Measurements from ENCODE around the gene OR51B4.

The OR51B4 gene

DNA sequence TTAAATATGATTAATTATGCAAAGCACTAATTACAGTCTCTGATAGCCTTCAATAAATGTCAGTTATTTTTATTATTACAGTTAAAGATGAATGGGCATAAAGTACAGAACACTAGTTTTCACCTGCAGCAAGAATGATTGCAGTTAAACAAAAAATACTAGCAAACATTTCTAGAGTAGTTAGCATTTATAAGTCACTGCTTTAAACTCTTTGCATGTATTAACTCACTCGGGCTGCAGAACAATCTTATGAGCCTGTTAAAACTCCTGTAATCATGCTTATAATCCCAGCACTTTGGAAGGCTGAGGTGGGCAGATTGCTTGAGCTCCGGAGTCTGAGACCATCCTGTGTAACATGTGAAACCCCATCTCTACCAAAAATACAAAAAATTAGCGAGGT, 14.8 kb downstream of the OR51B4 start:
- H3K4me3 ChIP-seq (ENCODE audit: low read depth, low read length), result no peak overlapping the region
- TF ChIP-seq, protein P1, sequence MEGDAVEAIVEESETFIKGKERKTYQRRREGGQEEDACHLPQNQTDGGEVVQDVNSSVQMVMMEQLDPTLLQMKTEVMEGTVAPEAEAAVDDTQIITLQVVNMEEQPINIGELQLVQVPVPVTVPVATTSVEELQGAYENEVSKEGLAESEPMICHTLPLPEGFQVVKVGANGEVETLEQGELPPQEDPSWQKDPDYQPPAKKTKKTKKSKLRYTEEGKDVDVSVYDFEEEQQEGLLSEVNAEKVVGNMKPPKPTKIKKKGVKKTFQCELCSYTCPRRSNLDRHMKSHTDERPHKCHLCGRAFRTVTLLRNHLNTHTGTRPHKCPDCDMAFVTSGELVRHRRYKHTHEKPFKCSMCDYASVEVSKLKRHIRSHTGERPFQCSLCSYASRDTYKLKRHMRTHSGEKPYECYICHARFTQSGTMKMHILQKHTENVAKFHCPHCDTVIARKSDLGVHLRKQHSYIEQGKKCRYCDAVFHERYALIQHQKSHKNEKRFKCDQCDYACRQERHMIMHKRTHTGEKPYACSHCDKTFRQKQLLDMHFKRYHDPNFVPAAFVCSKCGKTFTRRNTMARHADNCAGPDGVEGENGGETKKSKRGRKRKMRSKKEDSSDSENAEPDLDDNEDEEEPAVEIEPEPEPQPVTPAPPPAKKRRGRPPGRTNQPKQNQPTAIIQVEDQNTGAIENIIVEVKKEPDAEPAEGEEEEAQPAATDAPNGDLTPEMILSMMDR (conservative IDR thresholded peaks at IDR 0.05; ENCODE audit: low read depth, low read length), result no peak
- no peak for DNase-seq (ENCODE audit: low read depth)

DNA sequence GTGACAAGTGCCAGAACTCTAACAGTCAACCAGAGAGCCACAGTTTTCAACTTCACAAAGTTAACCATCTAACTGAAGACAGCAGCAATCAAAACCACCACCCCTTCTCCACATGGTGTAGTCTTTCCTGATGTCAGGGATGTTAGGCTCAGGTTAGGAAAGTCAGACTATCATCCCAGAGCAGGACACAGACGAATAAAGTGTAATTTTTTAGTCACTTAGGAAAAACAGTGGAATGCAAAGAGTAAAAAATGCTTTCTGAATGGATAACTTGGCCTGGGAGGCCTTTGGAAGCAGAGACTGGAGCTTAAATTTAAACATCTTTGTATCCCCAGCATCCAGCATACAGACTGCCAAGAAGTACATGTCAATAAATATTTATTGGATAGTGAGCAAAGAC, 15.4 kb downstream of the OR51B4 start:
- no peak for DNase-seq (ENCODE audit: low read depth)
- no peak overlapping the region for H3K4me3 ChIP-seq (ENCODE audit: low read depth, low read length)
- TF ChIP-seq, protein P1 (conservative IDR thresholded peaks at IDR 0.05; ENCODE audit: low read depth, low read length), result no peak

DNA sequence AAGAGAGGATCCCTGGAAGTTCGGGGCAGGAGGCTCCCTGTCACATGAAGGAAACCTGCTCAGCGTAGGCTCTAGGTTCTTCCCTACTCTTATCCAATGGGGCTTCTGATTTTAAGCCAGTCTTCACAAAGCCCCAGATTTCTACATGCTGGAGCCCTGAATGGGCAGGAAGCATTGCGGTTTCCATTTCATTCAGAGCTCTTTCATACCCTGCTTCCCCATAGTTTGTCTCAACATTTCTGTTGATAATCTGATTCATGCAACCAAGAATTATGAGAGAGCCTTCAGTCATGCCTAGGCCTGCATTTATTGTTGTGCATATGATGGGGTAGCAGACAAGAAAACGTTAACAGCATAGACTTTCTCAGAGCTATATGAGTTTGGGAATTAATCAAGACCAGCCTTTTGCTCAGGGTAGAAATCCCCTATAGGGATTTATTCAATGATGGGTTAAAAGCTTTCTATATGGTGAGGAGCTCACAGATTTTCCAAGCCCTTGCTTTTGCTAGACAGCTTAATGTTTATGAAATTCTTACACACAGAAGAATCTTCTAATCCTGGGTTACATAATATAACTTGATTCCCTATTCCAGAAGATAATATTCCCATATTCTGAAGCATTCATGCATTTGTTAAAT, 15.9 kb downstream of the OR51B4 start:
- no peak overlapping the region for H3K4me3 ChIP-seq (ENCODE audit: low read depth, low read length)
- no peak for DNase-seq (ENCODE audit: low read depth)
- TF ChIP-seq, protein P1 (conservative IDR thresholded peaks at IDR 0.05; ENCODE audit: low read depth, low read length), result no peak

DNA sequence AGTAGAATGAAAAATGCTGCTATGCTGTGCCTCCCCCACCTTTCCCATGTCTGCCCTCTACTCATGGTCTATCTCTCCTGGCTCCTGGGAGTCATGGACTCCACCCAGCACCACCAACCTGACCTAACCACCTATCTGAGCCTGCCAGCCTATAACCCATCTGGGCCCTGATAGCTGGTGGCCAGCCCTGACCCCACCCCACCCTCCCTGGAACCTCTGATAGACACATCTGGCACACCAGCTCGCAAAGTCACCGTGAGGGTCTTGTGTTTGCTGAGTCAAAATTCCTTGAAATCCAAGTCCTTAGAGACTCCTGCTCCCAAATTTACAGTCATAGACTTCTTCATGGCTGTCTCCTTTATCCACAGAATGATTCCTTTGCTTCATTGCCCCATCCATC, 17.1 kb downstream of the OR51B4 start:
- TF ChIP-seq, protein P1 (conservative IDR thresholded peaks at IDR 0.05; ENCODE audit: low read depth, low read length), result no peak
- no peak overlapping the region for H3K4me3 ChIP-seq (ENCODE audit: low read depth, low read length)
- no peak for DNase-seq (ENCODE audit: low read depth)

DNA sequence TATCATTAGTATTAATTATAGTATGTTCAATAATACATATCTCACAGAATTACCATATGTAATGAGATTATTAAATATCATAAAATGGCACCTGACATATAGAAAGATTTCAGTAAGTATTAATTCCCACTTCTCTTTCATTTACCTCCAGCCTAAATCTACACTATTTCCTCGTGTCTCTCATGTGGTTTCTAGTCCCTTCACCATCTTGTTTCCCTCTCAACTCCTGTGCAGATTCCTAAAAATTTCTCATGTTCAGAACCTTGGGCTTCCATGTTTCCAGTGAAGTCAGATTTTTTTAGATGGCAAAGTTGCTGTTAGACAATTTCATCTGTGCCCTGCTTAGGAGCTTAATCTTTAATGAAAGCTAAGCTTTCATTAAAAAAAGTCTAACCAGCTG, 17.9 kb downstream of the OR51B4 start:
- no peak overlapping the region for H3K4me3 ChIP-seq (ENCODE audit: low read depth, low read length)
- TF ChIP-seq, protein P1 (conservative IDR thresholded peaks at IDR 0.05; ENCODE audit: low read depth, low read length), result no peak
- no peak for DNase-seq (ENCODE audit: low read depth)

DNA sequence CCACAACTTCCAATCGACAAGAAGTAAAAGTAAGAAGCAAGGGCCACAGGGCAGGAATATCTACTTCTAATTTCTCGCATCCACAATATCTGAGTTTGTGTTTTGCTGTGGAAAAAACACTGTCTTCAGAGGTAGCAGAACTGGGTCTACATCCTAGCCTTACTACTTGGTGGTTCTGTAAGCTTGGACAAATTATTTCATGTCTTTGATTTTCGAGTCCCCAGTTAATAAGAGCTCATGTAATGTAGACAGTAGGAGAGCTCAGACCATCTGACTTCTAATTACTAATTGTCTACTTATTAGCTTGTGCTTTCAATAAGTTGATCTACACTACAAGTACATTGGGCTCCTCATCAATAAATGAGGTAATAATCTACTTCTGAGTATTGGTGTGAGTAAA, 18.7 kb downstream of the OR51B4 start:
- no peak overlapping the region for H3K4me3 ChIP-seq (ENCODE audit: low read depth, low read length)
- no peak for DNase-seq (ENCODE audit: low read depth)
- TF ChIP-seq, protein P1 (conservative IDR thresholded peaks at IDR 0.05; ENCODE audit: low read depth, low read length), result no peak

DNA sequence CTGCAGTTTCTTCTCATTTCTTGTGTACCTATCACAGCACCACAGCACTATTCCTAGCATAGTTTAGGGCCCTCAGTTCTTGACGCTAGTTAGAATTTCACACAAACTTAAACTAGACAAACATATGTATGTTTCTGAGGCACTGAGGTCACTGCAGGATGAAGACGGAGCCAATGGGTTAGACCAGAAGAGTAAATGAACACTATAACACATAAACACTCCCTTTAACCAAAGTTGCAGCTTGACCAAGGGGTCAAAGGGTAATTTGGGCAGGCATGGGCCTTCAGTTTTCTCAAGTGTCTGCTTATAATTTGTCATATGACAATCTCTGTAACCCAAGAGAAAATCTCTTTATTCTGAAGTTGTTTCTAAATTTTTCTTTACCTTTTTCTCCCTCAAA, 19.1 kb downstream of the OR51B4 start:
- DNase-seq (ENCODE audit: low read depth), result no peak
- TF ChIP-seq, protein P1 (conservative IDR thresholded peaks at IDR 0.05; ENCODE audit: low read depth, low read length), result no peak

More for the DNA sequence above, 19.1 kb downstream of the OR51B4 start:
- H3K4me3 ChIP-seq (ENCODE audit: low read depth, low read length), result no peak overlapping the region
